CD4-positive, alpha-beta T cell treated with Interleukin-6 at 100 ng/mL for 8 hours (primary cell): ENCODE measurements around the gene OGFRL1.
A peak's percentile ranks its signal among the peaks of the same experiment; 100 is the strongest.

ENCODE experiments used
- DNase-seq: peaks from one replicate; pipeline ENCODE4 v3.0.0-alpha.2; 2020; ENCODE audit warnings: mixed read lengths, low spot score

OGFRL1 gene

DNA sequence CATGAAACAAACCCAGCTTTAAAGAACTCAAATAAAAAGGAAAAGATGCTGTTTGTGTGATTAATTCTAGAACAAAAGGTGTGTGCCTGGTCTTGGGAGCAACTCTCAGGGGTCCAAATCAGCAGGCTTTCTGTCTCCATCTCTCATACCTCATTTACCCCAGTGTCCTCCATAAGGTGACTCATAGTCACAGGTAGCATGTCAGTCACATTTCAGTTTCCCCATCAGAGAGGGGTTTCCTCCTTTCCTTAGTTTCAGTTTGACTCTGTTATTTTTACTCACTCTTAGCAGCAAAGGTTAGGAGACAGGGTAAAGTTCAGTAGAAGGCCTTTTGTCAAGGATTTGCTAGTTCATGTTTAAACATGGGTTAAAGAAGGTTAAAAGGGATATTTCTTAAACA lies 46.2 kb downstream of the OGFRL1 start:
- DNase-seq = no peak

DNA sequence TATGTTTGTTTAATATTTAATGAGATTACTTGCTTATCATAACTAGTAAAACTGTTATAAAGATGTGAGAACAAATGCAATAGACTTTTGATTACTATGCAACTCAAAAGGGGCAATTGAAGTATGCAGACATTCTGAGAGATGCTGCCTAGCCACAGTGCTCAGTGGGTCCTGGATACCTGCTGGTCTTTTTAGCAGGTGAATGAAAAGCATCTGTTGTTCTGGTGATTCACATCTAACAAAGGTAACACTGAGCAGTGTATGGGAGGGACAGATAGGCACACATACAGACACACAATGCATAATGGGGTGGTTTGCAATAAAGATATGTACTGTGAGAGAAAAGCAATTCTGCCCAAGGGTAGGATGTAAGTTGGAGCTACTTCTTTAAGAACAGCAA lies 46.9 kb downstream of the OGFRL1 start:
- no peak for DNase-seq

DNA sequence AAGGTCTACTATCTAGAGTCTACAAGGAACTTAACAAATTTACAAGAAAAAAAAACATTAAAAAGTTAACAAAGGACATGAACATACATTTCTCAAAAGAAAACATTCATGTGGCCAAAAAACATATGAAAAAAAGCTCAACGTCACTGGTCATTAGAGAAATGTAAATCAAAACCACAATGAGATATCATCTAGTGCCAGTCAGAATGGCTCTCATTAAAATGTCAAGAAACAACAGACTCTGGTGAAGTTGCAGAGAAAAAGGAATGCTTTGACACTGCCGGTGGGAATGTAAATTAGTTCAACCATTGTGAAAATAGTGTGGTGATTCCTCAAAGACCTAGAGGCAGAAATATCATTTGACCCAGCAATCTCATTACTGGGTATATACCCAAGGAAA lies 48.3 kb downstream of the OGFRL1 start:
- DNase-seq = no peak

DNA sequence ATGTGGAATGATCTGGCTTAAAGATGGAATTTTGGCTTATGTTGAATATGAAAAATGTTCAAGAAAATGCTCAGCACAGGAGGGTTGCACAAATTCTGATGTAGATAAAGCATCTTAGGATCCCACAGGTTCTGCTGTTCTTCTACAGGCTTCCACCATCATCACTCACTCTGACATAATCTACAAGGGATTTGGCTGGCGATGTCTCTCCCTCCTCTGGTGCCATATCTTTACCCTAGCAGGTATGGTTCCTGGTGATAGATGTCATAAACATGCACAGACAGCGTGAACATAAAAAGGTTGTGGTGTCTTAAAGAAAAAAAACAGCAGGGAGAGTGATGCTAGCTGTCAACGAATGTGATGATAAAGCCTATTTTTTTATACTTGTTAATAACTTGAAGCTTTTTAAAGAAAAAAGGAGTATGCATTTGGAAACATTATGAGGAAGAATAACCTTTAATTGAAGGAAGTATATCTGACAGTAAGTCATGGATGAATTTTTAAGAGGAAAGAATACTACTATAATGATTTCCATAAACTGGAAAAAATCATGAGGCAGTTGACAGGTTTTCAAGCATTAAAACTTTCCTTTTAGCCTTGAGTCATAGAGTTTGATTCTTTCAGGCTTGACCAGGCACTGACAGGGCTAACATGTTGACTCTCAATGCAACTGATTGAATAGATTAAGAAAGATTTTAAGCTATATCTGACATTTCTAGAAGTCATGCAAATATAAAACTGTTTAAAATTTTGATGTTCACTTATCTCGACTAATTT lies 50.1 kb downstream of the OGFRL1 start:
- DNase-seq = no peak

DNA sequence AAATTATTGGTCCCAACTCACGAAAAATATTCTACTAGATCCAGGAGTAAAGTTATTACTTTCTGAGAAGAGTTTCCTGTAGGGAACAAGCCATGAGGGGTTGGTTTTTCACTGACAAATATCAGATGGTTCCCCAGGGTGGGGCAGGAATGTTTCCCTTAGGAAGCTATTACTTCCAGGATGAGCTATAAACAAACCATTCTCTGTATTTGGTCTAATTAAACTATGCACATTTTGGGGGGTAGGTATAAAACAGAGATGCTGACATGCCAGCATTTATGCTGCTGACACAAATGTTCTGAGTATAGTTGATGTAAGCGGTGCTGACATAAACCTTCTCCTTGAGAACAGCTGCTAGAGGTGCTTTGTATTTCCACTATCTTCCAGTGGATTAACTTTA lies 54.2 kb downstream of the OGFRL1 start:
- DNase-seq = no peak

DNA sequence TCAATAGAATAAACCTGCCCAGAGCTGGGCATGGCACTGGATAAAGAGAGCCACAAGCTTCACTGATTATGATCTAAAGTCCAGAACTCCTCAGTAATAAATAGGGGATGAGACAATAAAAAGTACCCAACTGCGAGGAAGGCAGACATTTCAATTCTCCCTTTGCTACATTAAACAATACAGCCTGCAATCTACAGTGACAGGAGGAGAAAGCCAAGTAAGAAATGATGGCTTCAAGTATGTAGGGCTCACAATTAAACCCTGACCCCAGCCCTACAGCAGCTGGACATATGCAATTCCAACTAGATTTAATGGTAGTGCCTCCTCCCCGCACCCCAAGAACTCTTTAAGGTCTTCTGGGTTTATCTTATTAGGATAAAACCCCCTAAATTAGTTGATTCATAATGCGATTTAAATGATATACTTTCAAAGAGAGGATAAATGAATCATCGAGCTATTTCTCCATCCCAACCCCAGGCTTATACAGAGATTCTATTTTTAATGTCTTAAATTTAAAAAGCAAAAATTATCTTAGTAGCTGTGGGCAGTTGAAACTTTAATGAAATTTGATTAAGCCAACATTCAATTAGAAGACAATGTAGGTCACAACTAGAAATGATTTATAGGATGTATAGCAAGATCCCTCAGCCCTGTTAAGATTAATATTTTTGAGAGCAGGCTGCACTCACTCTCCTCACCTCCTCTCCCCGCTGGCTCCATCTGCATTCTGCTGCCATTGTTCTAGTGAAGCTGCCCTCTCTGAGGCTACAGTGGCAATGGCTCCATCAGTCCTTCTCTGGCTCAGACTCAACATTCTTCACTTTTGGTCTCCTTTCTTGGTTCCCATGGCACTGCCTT lies 57.1 kb downstream of the OGFRL1 start:
- no peak for DNase-seq

DNA sequence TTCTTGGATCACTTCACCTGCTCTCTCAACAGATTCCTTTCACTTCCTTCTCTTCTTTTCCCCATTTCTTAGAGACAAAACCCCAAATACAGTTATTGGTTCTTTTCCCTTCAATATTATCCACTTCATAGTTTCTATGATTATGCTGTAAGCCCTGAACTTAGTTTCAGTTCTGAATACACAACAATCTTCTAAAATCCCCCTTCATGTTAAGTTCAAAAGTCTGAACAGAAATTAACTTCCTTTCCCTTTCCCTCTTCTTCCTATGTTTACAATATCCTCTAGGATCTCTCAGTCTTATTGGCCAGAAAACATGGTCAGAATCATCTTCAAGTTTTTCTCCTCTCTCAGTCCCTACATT lies 57.7 kb downstream of the OGFRL1 start:
- no peak for DNase-seq

DNA sequence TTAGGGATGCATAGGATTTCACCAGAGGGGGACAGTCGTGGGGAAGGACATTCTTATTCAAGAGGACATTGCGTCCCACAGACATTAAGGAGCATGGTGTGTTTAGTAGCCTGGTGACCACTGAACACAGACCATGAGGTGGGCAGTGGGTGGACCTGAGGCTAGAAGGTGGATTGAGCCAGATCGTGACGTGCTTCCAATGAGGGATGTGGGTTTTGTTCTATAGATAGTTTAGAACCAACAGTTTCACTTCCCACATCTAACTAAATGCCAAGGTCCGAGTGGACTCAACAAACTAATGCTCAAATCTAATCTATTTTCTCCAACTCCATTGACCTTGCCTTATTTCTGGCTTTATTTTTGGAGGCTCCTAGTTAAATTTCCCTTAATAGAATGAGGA lies 58.5 kb downstream of the OGFRL1 start:
- no peak for DNase-seq

DNA sequence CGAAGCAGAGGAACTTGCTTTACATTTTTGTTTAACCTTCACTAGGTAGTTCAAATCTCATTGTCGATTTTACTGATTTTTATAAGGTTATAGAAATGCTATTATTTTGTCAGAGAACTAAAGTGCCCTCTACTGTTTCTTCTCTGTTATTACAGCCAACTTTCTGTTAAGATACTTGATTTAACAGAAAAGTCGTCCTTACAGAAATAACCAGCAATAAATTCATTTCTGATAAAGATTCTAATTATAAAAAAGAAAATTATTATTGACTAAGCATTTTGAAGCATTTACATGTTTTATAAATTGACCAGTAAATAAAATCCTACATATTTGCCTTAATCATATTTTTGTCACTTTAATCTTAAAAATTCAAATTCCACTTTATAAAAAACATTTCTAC lies 60.8 kb downstream of the OGFRL1 start:
- peak; percentile 5 for DNase-seq

DNA sequence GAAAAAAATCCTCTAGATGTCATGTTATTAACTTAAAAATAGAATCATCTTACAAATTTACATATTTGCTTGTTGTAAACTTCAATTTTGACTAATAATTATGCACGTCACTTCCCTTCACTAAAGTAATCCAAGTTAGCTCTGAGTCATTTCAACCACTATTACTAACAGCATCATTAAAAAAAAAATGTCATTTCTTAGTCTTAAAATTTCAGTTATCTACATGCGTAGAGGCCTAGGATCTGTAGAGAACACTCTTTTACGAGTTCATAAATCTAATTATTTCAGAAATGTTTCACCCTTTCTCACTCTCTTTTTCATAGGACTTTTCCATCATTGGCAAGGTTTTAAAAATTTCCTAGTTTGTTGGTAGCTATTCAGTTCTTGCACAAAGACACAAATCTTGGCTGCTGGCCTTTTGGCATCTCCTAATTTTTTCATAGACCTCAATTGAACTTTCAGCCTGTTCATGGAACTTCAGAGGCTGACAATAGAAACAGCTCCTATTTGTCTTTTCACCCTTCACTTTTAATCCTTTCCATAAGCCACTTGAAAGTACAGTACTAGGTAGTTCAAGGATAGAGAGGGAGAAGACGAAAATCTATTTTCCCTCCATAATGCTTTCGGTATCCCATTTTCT lies 61.5 kb downstream of the OGFRL1 start:
- no peak for DNase-seq

DNA sequence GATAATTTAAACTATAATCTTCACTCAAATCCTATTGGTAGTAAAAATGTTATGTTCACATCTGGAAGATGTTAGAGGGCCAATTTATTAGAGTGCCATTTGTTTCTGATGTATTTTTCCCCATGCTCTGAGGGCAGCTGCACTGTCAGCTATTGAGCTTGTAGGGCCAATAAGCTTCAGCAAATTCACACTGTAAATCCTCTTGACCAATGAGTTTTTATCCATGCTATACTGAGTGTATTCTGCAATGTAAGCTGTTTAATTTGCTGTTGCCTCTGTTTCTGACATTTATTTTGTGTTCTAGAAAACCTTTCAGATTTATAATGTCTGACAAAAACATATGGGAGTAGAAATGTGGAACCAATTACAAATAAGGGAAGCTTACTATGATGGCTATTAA lies 62.6 kb downstream of the OGFRL1 start:
- DNase-seq = no peak
